ENCODE results near the gene CTDSPL2. TPM values are rescaled to one million over a fixed set of nuclear protein-coding genes. Genes with fewer than 3 reads are reported as not detected.

CTDSPL2 gene
- total and polyA plus RNA-seq, 2 experiments from 2014 or later, result 42.2 to 86.2 TPM

DNA sequence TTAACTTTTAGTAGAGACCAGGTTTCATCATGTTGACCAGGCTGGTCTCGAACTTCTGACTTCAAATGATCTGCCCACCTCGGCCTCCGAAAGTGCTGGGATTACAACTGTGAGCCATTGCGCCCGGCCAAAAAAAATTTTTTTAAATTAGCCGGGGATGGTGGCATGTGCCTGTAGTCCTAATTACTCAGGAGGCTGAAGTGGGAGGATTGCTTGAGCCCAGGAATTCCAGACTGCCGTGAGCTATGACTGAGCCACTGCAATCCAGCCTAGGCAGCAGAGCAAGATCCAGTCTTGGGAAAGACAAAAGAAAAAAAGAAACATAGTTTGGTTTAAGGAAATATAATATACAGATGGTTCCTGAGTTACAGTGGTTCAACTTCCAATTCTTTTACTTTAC, 64.6 kb downstream of the CTDSPL2 start:
- H3K4me1 Mint-ChIP-seq, result no peaks in the 10 kb centered on the region

More for the DNA sequence above, 64.6 kb downstream of the CTDSPL2 start:
- H3K36me3 Mint-ChIP-seq (ENCODE audit: low read depth), result peaks cover 45% of the 10 kb centered on the region
- H3K27ac Mint-ChIP-seq, result no peak overlapping the region
- TF ChIP-seq, protein P1, sequence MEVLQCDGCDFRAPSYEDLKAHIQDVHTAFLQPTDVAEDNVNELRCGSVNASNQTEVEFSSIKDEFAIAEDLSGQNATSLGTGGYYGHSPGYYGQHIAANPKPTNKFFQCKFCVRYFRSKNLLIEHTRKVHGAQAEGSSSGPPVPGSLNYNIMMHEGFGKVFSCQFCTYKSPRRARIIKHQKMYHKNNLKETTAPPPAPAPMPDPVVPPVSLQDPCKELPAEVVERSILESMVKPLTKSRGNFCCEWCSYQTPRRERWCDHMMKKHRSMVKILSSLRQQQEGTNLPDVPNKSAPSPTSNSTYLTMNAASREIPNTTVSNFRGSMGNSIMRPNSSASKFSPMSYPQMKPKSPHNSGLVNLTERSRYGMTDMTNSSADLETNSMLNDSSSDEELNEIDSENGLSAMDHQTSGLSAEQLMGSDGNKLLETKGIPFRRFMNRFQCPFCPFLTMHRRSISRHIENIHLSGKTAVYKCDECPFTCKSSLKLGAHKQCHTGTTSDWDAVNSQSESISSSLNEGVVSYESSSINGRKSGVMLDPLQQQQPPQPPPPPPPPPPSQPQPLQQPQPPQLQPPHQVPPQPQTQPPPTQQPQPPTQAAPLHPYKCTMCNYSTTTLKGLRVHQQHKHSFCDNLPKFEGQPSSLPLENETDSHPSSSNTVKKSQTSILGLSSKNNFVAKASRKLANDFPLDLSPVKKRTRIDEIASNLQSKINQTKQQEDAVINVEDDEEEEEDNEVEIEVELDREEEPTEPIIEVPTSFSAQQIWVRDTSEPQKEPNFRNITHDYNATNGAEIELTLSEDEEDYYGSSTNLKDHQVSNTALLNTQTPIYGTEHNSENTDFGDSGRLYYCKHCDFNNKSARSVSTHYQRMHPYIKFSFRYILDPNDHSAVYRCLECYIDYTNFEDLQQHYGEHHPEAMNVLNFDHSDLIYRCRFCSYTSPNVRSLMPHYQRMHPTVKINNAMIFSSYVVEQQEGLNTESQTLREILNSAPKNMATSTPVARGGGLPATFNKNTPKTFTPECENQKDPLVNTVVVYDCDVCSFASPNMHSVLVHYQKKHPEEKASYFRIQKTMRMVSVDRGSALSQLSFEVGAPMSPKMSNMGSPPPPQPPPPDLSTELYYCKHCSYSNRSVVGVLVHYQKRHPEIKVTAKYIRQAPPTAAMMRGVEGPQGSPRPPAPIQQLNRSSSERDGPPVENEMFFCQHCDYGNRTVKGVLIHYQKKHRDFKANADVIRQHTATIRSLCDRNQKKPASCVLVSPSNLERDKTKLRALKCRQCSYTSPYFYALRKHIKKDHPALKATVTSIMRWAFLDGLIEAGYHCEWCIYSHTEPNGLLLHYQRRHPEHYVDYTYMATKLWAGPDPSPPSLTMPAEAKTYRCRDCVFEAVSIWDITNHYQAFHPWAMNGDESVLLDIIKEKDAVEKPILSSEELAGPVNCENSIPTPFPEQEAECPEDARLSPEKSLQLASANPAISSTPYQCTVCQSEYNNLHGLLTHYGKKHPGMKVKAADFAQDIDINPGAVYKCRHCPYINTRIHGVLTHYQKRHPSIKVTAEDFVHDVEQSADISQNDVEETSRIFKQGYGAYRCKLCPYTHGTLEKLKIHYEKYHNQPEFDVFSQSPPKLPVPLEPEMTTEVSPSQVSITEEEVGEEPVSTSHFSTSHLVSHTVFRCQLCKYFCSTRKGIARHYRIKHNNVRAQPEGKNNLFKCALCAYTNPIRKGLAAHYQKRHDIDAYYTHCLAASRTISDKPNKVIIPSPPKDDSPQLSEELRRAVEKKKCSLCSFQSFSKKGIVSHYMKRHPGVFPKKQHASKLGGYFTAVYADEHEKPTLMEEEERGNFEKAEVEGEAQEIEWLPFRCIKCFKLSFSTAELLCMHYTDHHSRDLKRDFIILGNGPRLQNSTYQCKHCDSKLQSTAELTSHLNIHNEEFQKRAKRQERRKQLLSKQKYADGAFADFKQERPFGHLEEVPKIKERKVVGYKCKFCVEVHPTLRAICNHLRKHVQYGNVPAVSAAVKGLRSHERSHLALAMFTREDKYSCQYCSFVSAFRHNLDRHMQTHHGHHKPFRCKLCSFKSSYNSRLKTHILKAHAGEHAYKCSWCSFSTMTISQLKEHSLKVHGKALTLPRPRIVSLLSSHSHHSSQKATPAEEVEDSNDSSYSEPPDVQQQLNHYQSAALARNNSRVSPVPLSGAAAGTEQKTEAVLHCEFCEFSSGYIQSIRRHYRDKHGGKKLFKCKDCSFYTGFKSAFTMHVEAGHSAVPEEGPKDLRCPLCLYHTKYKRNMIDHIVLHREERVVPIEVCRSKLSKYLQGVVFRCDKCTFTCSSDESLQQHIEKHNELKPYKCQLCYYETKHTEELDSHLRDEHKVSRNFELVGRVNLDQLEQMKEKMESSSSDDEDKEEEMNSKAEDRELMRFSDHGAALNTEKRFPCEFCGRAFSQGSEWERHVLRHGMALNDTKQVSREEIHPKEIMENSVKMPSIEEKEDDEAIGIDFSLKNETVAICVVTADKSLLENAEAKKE (CRISPR knock-in tag; IDR thresholded peaks at IDR 0.05), result no peak
- TF ChIP-seq CREB1 (CRISPR knock-in tag; IDR thresholded peaks at IDR 0.05; ENCODE audit: low read depth) (no peak), POLR2AphosphoS5 (IDR thresholded peaks at IDR 0.05; ENCODE audit: low read depth) (no peak), ZNF114 (CRISPR knock-in tag; IDR thresholded peaks at IDR 0.05) (no peak), EZH2 (IDR thresholded peaks at IDR 0.05; ENCODE audit: low read depth, unreplicated experiment) (no peak), JUNB (IDR thresholded peaks at IDR 0.05; ENCODE audit: unreplicated experiment) (no peak), ZNF331 (CRISPR knock-in tag; IDR thresholded peaks at IDR 0.05; ENCODE audit: low read depth) (no peak)
- TF ChIP-seq, protein P2, sequence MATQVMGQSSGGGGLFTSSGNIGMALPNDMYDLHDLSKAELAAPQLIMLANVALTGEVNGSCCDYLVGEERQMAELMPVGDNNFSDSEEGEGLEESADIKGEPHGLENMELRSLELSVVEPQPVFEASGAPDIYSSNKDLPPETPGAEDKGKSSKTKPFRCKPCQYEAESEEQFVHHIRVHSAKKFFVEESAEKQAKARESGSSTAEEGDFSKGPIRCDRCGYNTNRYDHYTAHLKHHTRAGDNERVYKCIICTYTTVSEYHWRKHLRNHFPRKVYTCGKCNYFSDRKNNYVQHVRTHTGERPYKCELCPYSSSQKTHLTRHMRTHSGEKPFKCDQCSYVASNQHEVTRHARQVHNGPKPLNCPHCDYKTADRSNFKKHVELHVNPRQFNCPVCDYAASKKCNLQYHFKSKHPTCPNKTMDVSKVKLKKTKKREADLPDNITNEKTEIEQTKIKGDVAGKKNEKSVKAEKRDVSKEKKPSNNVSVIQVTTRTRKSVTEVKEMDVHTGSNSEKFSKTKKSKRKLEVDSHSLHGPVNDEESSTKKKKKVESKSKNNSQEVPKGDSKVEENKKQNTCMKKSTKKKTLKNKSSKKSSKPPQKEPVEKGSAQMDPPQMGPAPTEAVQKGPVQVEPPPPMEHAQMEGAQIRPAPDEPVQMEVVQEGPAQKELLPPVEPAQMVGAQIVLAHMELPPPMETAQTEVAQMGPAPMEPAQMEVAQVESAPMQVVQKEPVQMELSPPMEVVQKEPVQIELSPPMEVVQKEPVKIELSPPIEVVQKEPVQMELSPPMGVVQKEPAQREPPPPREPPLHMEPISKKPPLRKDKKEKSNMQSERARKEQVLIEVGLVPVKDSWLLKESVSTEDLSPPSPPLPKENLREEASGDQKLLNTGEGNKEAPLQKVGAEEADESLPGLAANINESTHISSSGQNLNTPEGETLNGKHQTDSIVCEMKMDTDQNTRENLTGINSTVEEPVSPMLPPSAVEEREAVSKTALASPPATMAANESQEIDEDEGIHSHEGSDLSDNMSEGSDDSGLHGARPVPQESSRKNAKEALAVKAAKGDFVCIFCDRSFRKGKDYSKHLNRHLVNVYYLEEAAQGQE (IDR thresholded peaks at IDR 0.05; ENCODE audit: unreplicated experiment), result no peak
- TF ChIP-seq, protein P3, sequence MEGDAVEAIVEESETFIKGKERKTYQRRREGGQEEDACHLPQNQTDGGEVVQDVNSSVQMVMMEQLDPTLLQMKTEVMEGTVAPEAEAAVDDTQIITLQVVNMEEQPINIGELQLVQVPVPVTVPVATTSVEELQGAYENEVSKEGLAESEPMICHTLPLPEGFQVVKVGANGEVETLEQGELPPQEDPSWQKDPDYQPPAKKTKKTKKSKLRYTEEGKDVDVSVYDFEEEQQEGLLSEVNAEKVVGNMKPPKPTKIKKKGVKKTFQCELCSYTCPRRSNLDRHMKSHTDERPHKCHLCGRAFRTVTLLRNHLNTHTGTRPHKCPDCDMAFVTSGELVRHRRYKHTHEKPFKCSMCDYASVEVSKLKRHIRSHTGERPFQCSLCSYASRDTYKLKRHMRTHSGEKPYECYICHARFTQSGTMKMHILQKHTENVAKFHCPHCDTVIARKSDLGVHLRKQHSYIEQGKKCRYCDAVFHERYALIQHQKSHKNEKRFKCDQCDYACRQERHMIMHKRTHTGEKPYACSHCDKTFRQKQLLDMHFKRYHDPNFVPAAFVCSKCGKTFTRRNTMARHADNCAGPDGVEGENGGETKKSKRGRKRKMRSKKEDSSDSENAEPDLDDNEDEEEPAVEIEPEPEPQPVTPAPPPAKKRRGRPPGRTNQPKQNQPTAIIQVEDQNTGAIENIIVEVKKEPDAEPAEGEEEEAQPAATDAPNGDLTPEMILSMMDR (conservative IDR thresholded peaks at IDR 0.05; ENCODE audit: low read depth in 2 of 2), result no peak
- peaks cover 20% of the 10 kb centered on the region; the same call in 1 of the 2 replicates for H3K79me2 ChIP-seq (replicated peaks; ENCODE audit: insufficient read depth)
- no peaks in the 10 kb centered on the region for H3K9me3 Mint-ChIP-seq
- 0 out of 2 replicates have a peak, but pooled peaks cover 3% of the 10 kb centered on the region for H3F3A ChIP-seq (replicated peaks; ENCODE audit: low read depth)
- H3K27me3 Mint-ChIP-seq (ENCODE audit: insufficient read depth, low read depth, poor library complexity), result no peaks in the 10 kb centered on the region
- H3K4me1 ChIP-seq (ENCODE audit: insufficient read depth), result no peaks in the 10 kb centered on the region
- no peak overlapping the region for H3K4me2 ChIP-seq
- H4K20me1 ChIP-seq (replicated peaks; ENCODE audit: insufficient read depth), result peaks cover 9% of the 10 kb centered on the region; the same call in 1 of the 2 replicates
- H3K4me3 ChIP-seq, result no peak overlapping the region
- H3K36me3 ChIP-seq (ENCODE audit: insufficient read depth), result peaks cover 20% of the 10 kb centered on the region; the same call in 1 of the 2 replicates
- H3K9me2 ChIP-seq (ENCODE audit: insufficient read depth), result no peaks in the 10 kb centered on the region
- peak overlapping the region; percentile 26; the same call in 1 of the 2 replicates for H3K27ac ChIP-seq (ENCODE audit: low read depth)
- no peaks in the 10 kb centered on the region for H3K27me3 ChIP-seq (ENCODE audit: insufficient read depth)
- no peak for DNase-seq (ENCODE audit: low spot score)
- no peak overlapping the region for H2AFZ ChIP-seq
- H3K4me3 Mint-ChIP-seq, result no peak overlapping the region
- no peak for ATAC-seq
